Fibroblast of lung (primary cell): ENCODE data around the gene THAP2. TPM values are rescaled to one million over a fixed set of nuclear protein-coding genes. Genes with fewer than 3 reads are reported as not detected.

Experiments used
- DNase-seq, 2 donors: peaks; one replicate each; pipeline versions ENCODE4 v3.0.0 to v3.0.0-alpha.2; 2010; ENCODE audit warnings: low read depth in 2 of 2
- H2AFZ ChIP-seq: 2 replicates; pipeline ENCODE4 v1.5.1; 2012; ENCODE audit warnings: low read length, control low read depth, inconsistent platforms
- H3K27ac ChIP-seq: 2 replicates; pipeline ENCODE4 v1.5.1; 2011; ENCODE audit warnings: low read length, control low read depth; ENCODE audit not compliant: insufficient read depth
- H3K27me3 ChIP-seq: 2 replicates; pipeline ENCODE4 v1.5.1; 2011; ENCODE audit warnings: mild to moderate bottlenecking, low read length; ENCODE audit not compliant: control insufficient read depth, insufficient read depth
- H3K36me3 ChIP-seq: 2 replicates; pipeline ENCODE4 v1.5.1; 2011; ENCODE audit warnings: low read length; ENCODE audit not compliant: control insufficient read depth, insufficient read depth
- H3K4me1 ChIP-seq: 2 replicates; pipeline ENCODE4 v1.5.1; 2011; ENCODE audit warnings: low read length; ENCODE audit not compliant: control insufficient read depth, insufficient read depth; ENCODE audit errors: extremely low read depth
- H3K4me2 ChIP-seq: 2 replicates; pipeline ENCODE4 v1.5.1; 2011; ENCODE audit warnings: low read length, control low read depth; ENCODE audit not compliant: insufficient read depth; ENCODE audit errors: extremely low read depth
- H3K4me3 ChIP-seq, 4 experiments: fragments of 200-600 bp in 1 of 4; sonication (generic) in 1 of 4; replicated peaks in 1 of 4; 2 replicates each; pipeline ENCODE4 v1.5.1; 2011 to 2016; ENCODE audit warnings: low read length in 4 of 4, low read depth in 3 of 4, mild to moderate bottlenecking in 3 of 4, control low read depth in 2 of 4, inconsistent platforms in 1 of 4, mixed read lengths in 1 of 4; ENCODE audit not compliant: insufficient read depth in 1 of 4; ENCODE audit errors: control extremely low read depth in 1 of 4
- H3K79me2 ChIP-seq: 2 replicates; pipeline ENCODE4 v1.5.1; 2012; ENCODE audit warnings: mild to moderate bottlenecking, low read length, inconsistent platforms; ENCODE audit not compliant: control insufficient read depth, insufficient read depth
- H3K9ac ChIP-seq: 2 replicates; pipeline ENCODE4 v1.5.1; 2011; ENCODE audit warnings: mild to moderate bottlenecking, low read length, control low read depth; ENCODE audit not compliant: insufficient read depth
- H3K9me3 ChIP-seq: 2 replicates; pipeline ENCODE4 v1.5.1; 2012; ENCODE audit warnings: low read depth, low read length; ENCODE audit not compliant: control insufficient read depth, insufficient read depth
- H4K20me1 ChIP-seq: 2 replicates; pipeline ENCODE4 v1.5.1; 2011; ENCODE audit warnings: low read length; ENCODE audit not compliant: control insufficient read depth, insufficient read depth; ENCODE audit errors: extremely low read depth
- EZH2 ChIP-seq: IDR thresholded peaks from 2 replicates; pipeline ENCODE4 v1.5.1; 2012; ENCODE audit warnings: low read length, control low read depth, mild to moderate bottlenecking; ENCODE audit errors: missing control alignments
- polyA plus RNA-seq, 2 donors: library from polyadenylated mRNA; depleted of rRNA in 1 of 2; stranded (reverse) in 1 of 2; unstranded in 1 of 2; fragments of >200 nt; gene quantifications; 2 replicates each; pipeline ENCODE4 v1.2.1, GENCODE V29; 2011 to 2012; ENCODE audit warnings: missing spikeins in 1 of 2
- total RNA-seq: library from RNA; depleted of rRNA; stranded (reverse); fragments of >200 nt; gene quantifications from 2 replicates; pipeline ENCODE4 v1.2.1, GENCODE V29; 2014
- TF ChIP-seq, protein P1 (sequence below), 2 donors: IDR thresholded peaks in 1 of 2; conservative IDR thresholded peaks in 1 of 2; 1 replicate in 1 of 2; 2 replicates in 1 of 2; pipeline ENCODE4 v1.5.1; 2011 to 2012; ENCODE audit warnings: low read length in 2 of 2, control low read depth in 1 of 2, inconsistent platforms in 1 of 2, low read depth in 1 of 2, mild to moderate bottlenecking in 1 of 2

The THAP2 gene
- total and polyA plus RNA-seq, 2 donors (not counting 1 experiment from before 2014, with no cell fraction given) = 1.5 to 6.9 TPM

DNA sequence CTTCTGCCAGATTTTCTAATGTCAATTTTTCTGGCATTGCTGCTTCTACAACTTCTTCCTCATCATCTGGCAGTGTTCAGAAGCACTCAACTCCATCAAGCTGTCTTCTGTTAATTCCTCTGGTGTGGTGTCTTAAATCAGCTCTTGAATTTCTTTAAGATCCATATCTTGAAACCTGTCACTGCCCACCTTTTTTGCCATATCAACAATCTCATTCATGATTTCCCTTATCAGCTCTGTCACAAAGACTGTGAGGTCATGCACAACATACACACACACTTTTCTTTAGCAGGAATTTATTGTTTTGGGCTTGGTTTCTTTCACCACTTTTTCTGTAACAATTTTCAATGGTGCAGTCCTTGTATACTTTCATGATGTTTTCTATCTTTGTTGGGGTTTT lies 7.2 kb downstream of the THAP2 start:
- no peak for DNase-seq
- Histone ChIP-seq H4K20me1 (no peaks in the 10 kb centered on the region), H3K9me3 (no peaks in the 10 kb centered on the region), H3K9ac (no peak overlapping the region), H3K4me3 (no peak overlapping the region), H3K36me3 (no peaks in the 10 kb centered on the region), H3K4me2 (no peak overlapping the region), H3K27ac (no peak overlapping the region), H2AFZ (no peak overlapping the region), H3K4me1 (no peaks in the 10 kb centered on the region), H3K79me2 (peaks cover under 1% of the 10 kb centered on the region), H3K27me3 (no peaks in the 10 kb centered on the region)
- TF ChIP-seq EZH2 = no peak
- TF ChIP-seq, protein P1, sequence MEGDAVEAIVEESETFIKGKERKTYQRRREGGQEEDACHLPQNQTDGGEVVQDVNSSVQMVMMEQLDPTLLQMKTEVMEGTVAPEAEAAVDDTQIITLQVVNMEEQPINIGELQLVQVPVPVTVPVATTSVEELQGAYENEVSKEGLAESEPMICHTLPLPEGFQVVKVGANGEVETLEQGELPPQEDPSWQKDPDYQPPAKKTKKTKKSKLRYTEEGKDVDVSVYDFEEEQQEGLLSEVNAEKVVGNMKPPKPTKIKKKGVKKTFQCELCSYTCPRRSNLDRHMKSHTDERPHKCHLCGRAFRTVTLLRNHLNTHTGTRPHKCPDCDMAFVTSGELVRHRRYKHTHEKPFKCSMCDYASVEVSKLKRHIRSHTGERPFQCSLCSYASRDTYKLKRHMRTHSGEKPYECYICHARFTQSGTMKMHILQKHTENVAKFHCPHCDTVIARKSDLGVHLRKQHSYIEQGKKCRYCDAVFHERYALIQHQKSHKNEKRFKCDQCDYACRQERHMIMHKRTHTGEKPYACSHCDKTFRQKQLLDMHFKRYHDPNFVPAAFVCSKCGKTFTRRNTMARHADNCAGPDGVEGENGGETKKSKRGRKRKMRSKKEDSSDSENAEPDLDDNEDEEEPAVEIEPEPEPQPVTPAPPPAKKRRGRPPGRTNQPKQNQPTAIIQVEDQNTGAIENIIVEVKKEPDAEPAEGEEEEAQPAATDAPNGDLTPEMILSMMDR (conservative IDR thresholded peaks at IDR 0.05 in 1 of 2, IDR thresholded peaks at IDR 0.05 in 1 of 2; ENCODE audit: low read depth in 1 of 2, low read length in 2 of 2) = no peak

DNA sequence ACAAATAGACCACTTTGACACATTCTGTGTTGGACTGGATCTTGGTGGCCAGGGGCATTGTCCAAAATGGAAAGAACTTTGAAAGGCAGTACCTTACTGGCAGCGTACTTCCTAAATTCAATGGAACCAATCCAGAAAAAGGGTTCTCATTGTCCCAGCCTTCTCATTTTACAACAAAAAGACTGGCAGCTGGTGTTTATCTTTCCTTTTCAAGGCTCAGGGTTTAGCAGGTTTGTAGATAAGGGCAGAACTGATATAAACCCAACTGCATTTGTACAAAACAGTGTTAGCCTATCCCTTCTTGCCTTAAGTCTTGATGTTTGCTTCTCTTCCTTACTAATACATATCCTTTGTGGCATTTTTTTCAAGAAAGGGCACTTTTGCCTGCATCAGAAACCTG lies 7.7 kb downstream of the THAP2 start:
- no peak for DNase-seq
- no peaks in the 10 kb centered on the region for H4K20me1 ChIP-seq
- no peaks in the 10 kb centered on the region for H3K9me3 ChIP-seq
- no peak overlapping the region for H3K9ac ChIP-seq
- H3K36me3 ChIP-seq = no peaks in the 10 kb centered on the region
- no peak overlapping the region for H3K4me2 ChIP-seq
- no peak overlapping the region for H3K27ac ChIP-seq
- H3K27me3 ChIP-seq = no peaks in the 10 kb centered on the region
- H3K79me2 ChIP-seq = no peaks in the 10 kb centered on the region
- no peaks in the 10 kb centered on the region for H3K4me1 ChIP-seq
- TF ChIP-seq, protein P1 (conservative IDR thresholded peaks at IDR 0.05 in 1 of 2, IDR thresholded peaks at IDR 0.05 in 1 of 2; ENCODE audit: low read depth in 1 of 2, low read length in 2 of 2) = no peak
- TF ChIP-seq EZH2 = no peak
- no peak overlapping the region for H2AFZ ChIP-seq
- no peak overlapping the region for H3K4me3 ChIP-seq

DNA sequence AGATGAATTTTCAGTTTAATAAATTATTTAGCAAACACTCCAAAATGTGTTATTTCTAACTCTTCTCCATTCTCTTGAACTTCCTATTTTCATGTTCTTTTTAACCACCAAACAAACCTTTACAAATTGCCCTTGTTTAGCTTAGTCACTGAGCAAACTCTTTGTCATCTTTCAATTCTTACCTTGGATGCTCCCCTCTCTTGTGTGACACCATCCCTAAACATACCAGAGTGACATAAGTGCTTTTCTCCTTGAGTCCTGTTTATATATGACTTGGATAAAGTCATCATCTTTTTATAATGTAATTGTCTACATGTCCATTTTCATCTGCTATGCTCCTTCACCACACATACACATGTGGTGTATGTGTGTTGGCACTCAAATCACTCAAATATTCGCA lies 18.4 kb downstream of the THAP2 start:
- Histone ChIP-seq H3K27ac (no peak overlapping the region), H3K4me2 (no peak overlapping the region), H3K9ac (no peak overlapping the region), H3K9me3 (no peaks in the 10 kb centered on the region), H3K36me3 (no peaks in the 10 kb centered on the region), H3K79me2 (no peaks in the 10 kb centered on the region), H3K27me3 (no peaks in the 10 kb centered on the region), H3K4me3 (no peak overlapping the region), H4K20me1 (no peaks in the 10 kb centered on the region), H3K4me1 (no peaks in the 10 kb centered on the region), H2AFZ (no peak overlapping the region)
- DNase-seq = no peak
- TF ChIP-seq, protein P1 (conservative IDR thresholded peaks at IDR 0.05 in 1 of 2, IDR thresholded peaks at IDR 0.05 in 1 of 2; ENCODE audit: low read depth in 1 of 2, low read length in 2 of 2) = no peak
- TF ChIP-seq EZH2 = no peak
